IPS-11a (cell line): Measurements from ENCODE around the gene CHPT1.
A peak's percentile ranks its signal among the peaks of the same experiment; 100 is the strongest.
"Not testable (repeated sequence)": the region's sequence is repeated elsewhere in the genome, so short reads cannot be mapped to it uniquely, and the experiment has no call there.

Source experiments
- H3K4me3 ChIP-seq: one replicate; pipeline ENCODE4 v1.5.1; 2013; ENCODE audit warnings: low read depth, low read length, control low read depth

Gene CHPT1

GRCh38 chr12:101697197-101697929 lies at the start of gene CHPT1:
CHPT1 (plus strand) TSS chr12:101697640; CDS start chr12:101697862, 222 bp downstream.
- peak within 1 kb of the TSS; percentile 83 for H3K4me3 ChIP-seq

DNA sequence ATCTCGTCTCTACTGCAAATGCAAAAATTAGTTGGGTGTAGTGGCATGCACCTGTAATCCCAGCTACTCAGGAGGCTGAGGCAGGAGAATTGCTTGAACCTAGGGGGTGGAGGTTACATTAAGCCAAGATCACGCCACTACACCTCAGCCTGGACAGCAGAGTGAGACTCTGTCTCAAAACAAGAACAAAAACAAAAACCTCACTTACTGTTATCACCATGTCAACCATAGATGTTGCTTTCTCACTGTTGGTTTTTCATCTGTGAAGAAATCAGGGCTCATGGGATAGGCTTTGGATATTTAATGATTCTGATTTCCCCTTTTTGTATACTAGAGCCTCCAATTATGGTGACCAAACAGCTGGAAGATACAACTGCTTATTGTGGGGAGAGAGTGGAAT lies 49.7 kb upstream of the CHPT1 start:
- no peak overlapping the region for H3K4me3 ChIP-seq

GRCh38 chr12:101648195-101648594 lies 49.2 kb upstream of the CHPT1 start:
- H3K4me3 ChIP-seq: no peak overlapping the region

GRCh38 chr12:101650346-101651117 lies 46.9 kb upstream of the CHPT1 start:
- no peak overlapping the region for H3K4me3 ChIP-seq

- no peak overlapping the region for H3K4me3 ChIP-seq
Observed at GRCh38 chr12:101653030-101653429, 44.4 kb upstream of the CHPT1 start.

DNA sequence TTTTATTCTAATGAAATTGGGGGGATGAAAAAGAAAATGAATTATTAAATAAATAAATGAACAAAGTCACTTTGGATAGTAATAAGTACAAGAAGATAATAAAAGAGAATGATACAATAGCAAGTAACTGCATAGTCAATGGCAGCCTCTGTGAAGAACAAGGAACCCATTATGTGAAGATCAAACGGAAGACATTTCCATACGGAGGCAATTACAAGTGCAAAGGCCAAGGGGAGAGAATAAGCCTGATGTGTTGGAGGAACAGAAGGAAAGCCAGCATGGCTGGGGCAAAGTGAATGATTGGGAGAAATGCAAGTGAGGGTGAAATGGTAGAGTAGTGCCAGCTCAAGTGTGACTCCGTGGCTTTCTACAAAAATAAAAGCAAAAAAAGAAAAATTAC lies 43.9 kb upstream of the CHPT1 start:
- no peak overlapping the region for H3K4me3 ChIP-seq

- no peak overlapping the region for H3K4me3 ChIP-seq
Observed at GRCh38 chr12:101654442-101654841, 43.0 kb upstream of the CHPT1 start.

DNA sequence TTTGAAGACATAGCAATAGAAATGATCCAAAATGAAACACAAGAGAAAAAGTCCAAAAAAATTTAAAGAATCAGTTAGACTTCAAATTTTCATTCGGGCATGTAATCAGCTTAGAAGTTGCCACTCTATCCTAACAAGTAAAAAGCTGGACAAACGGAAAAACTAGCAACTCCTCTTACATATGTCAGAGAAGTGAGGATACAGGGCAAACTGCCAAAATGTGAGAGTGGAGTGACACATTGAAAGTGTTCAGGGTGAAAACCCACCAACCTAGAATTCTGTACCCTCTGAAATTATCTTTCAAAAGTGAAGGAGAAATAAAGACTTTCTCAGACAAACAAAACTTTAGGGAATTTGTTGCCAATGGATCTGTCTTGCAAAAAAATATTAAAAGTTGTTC lies 42.0 kb upstream of the CHPT1 start:
- no peak overlapping the region for H3K4me3 ChIP-seq

GRCh38 chr12:101660662-101661061 lies 36.8 kb upstream of the CHPT1 start:
- not testable (repeated sequence) for H3K4me3 ChIP-seq

- H3K4me3 ChIP-seq: no peak overlapping the region
Observed at GRCh38 chr12:101663298-101663697, 34.1 kb upstream of the CHPT1 start.

DNA sequence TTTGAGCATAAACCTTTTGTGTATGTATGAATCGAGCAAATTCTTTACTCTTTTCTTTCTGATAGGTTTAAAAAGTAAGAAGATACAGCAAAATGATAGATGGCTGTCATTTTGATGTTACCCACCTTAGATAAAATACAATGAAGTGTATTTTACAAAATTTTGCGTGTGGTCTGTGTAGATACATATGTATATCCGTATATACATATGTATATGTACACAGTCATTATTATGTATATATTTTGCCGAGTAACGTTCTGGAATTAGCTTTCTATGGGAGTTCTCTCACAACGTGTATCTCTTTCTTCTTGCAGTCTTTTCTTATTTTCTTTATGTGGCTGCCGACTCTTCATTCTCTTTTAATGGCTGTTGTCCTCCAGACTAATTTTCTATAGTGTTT lies 32.4 kb upstream of the CHPT1 start:
- no peak overlapping the region for H3K4me3 ChIP-seq

- no peak overlapping the region for H3K4me3 ChIP-seq
Observed at GRCh38 chr12:101666052-101666728, 31.2 kb upstream of the CHPT1 start.

GRCh38 chr12:101667591-101667990 lies 29.8 kb upstream of the CHPT1 start:
- no peak overlapping the region for H3K4me3 ChIP-seq

GRCh38 chr12:101670007-101670671 lies 27.3 kb upstream of the CHPT1 start:
- H3K4me3 ChIP-seq: no peak overlapping the region

- no peak overlapping the region for H3K4me3 ChIP-seq
Observed at GRCh38 chr12:101671157-101671791, 26.2 kb upstream of the CHPT1 start.

DNA sequence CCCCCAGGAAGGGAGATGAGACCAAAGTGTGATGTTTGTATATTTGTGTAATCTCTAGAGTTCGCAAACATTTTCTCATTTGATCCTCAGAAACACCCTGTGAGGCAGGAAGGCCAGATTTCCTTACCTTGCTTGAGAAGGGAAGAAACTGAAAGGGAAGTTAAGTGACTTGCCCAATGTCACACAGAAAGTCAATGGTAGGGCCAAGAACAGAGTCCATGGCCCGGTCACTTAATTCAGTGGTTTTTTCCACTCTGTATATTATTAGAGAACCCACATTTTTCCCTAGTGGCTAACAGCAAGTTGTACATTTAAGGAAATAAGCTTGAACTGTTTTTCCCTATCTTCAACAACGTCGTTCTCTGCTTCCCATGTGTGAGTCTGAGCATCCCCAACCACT lies 25.6 kb upstream of the CHPT1 start:
- H3K4me3 ChIP-seq: no peak overlapping the region

- H3K4me3 ChIP-seq: no peak overlapping the region
Observed at GRCh38 chr12:101675555-101675954, 21.9 kb upstream of the CHPT1 start.

GRCh38 chr12:101676497-101676896 lies 20.9 kb upstream of the CHPT1 start:
- not testable (repeated sequence) for H3K4me3 ChIP-seq

DNA sequence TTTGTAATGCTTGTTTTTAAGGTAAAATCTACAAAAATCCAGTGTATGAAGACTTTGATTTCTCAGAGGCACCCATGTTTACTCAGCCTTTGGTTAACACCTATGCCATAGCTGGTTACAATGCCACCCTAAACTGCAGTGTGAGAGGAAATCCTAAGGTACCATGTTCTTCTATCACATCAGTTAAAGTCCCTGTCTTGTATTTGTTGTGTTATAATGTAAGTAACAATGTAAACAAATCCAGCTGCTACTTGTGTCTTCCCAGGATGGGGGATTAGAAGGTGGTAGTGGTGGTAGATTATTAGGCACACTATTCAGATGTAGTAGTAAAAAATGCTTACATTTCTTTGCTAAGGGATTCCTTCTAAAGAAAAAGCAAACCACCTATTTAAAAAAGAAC lies 19.4 kb upstream of the CHPT1 start:
- H3K4me3 ChIP-seq: no peak overlapping the region

DNA sequence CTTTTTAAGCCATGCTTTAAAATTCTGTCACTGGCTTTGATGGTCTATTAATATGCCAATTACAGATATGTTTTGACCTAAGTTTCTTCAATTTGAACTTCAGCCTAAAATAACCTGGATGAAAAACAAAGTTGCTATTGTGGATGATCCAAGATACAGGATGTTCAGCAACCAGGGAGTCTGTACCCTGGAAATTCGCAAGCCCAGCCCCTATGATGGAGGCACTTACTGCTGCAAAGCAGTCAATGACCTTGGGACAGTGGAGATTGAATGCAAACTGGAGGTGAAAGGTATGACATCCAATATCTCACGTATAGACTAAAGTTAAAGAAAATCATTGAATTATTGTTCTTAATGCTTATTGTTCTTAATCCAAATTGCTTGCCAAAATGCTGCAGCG lies 17.2 kb upstream of the CHPT1 start:
- no peak overlapping the region for H3K4me3 ChIP-seq

DNA sequence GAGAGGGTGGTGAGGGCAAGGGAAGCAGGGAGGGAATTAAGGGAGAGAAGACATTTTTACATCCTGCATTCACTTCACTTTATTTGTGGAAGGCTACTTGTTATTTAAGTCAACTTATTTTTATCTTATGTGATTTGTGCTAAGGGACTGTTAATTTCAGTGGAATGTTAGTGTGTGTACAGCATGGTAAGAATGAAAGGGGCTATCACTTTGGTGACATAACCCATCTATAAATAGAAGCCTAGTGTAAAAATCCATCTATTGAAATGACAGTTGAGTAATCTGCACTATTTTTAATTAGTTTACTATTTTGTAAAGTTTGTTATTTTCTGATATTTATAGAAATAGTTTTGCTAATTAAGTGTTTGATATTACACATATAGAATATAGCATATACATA lies 16.8 kb upstream of the CHPT1 start:
- no peak overlapping the region for H3K4me3 ChIP-seq
